ENCODE measurements around the gene ABCF2. TPM values are rescaled to one million over a fixed set of nuclear protein-coding genes. Genes with fewer than 3 reads are reported as not detected.

Gene ABCF2
- polyA plus RNA-seq, 1 of the 3 experiments (the other 2 are of a cell fraction), result 75.4 TPM

- no peak overlapping the region for H3K4me2 ChIP-seq
- no peaks in the 10 kb centered on the region for H3K9me3 ChIP-seq
- no peak overlapping the region for H2AFZ ChIP-seq (ENCODE audit: low read depth)
- no peaks in the 10 kb centered on the region for H3K79me2 ChIP-seq (ENCODE audit: insufficient read depth)
- no peaks in the 10 kb centered on the region for H3K36me3 ChIP-seq (replicated peaks in 1 of 2; ENCODE audit: control insufficient read depth in 1 of 2, insufficient read depth in 2 of 2, low read length in 1 of 2)
- no peaks in the 10 kb centered on the region for H4K20me1 ChIP-seq (ENCODE audit: insufficient read depth)
- peaks cover 7 to 20% of the 10 kb centered on the region in 2 experiments; a peak in 3 of 4 replicates for H3K4me1 ChIP-seq (ENCODE audit: control insufficient read depth in 1 of 2, insufficient read depth in 2 of 2, low read depth in 1 of 2, low read length in 1 of 2)
- no peak overlapping the region for H3K9ac ChIP-seq
- H3K27me3 ChIP-seq (ENCODE audit: insufficient read depth), result no peaks in the 10 kb centered on the region
- H3K4me3 ChIP-seq (ENCODE audit: low read depth in 2 of 2, low read length in 1 of 2), result no peak overlapping the region
- H3F3A ChIP-seq (replicated peaks; ENCODE audit: insufficient read depth), result peaks cover 4% of the 10 kb centered on the region
- H3K27ac ChIP-seq (ENCODE audit: low read depth in 2 of 2, low read length in 1 of 2), result no peak overlapping the region
- CTCF ChIA-PET, result interaction anchor here (0.7 to 4.5 kb wide), 11 partner anchors 9 to 94 kb away, joined by 3 to 21 read pairs (median 4); no protein-coding TSS in a partner anchor
- no peaks in the 10 kb centered on the region for H3K9me2 ChIP-seq
- 82% methylated on average over 16 of the region's 16 CpGs for WGBS (ENCODE audit: low lambda C conversion rate)
- POLR2A ChIA-PET, result interaction anchor here (1.3 kb wide), 2 partner anchors 14 to 24 kb away, joined by 3 read pairs; partner anchors contain the start of gene CHPF2
- DNase-seq, result no peak
- no peak for TF ChIP-seq RAD21 (IDR thresholded peaks at IDR 0.05; ENCODE audit: low read length)
- no peak for TF ChIP-seq RXRA (IDR thresholded peaks at IDR 0.05; ENCODE audit: borderline replicate concordance, low read depth)
- no peak for TF ChIP-seq CTCF (IDR thresholded peaks at IDR 0.05)
- TF ChIP-seq RCOR1 (IDR thresholded peaks at IDR 0.05; ENCODE audit: low read length), result no peak
- no peak for TF ChIP-seq REST (IDR thresholded peaks at IDR 0.05; ENCODE audit: low read depth, low read length)
- TF ChIP-seq PBX3 (IDR thresholded peaks at IDR 0.05), result no peak
- TF ChIP-seq USF2 (IDR thresholded peaks at IDR 0.05; ENCODE audit: borderline replicate concordance, low read depth, low read length), result no peak
- no peak for TF ChIP-seq GATA2 (CRISPR knock-in tag; IDR thresholded peaks at IDR 0.05)
- no peak for TF ChIP-seq RFX5 (IDR thresholded peaks at IDR 0.05; ENCODE audit: low read length)
- no peak for TF ChIP-seq CHD2 (IDR thresholded peaks at IDR 0.05; ENCODE audit: low read length, partially characterized antibody)
- TF ChIP-seq JUND (IDR thresholded peaks at IDR 0.05), result no peak
- TF ChIP-seq MAX (IDR thresholded peaks at IDR 0.05; ENCODE audit: low read depth), result no peak
Observed at GRCh38 chr7:151256410-151257045, 29.5 kb upstream of the ABCF2 start.

Measured in SK-N-SH (cell line).